ENCODE data around the gene UHMK1.
"Not testable (repeated sequence)": the region's sequence is repeated elsewhere in the genome, so short reads cannot be mapped to it uniquely, and the experiment has no call there.

UHMK1 gene

GRCh38 chr1:162497723-162498495 lies at the start of gene UHMK1:
Gene UHMK1 (plus strand): TSS chr1:162497818. CDS start chr1:162498001, 183 bp downstream.
- peak; percentile 88 for DNase-seq

GRCh38 chr1:162454361-162454760 lies 43.3 kb upstream of the UHMK1 start:
- not testable (repeated sequence) for DNase-seq

- DNase-seq, result no peak
These were observed 41.3 kb upstream of the UHMK1 start for GRCh38 chr1:162456323-162456722.

GRCh38 chr1:162458236-162458635 lies 39.4 kb upstream of the UHMK1 start:
- no peak for DNase-seq

GRCh38 chr1:162462425-162462824 lies 35.2 kb upstream of the UHMK1 start:
- not testable (repeated sequence) for DNase-seq

GRCh38 chr1:162463021-162463420 lies 34.6 kb upstream of the UHMK1 start:
- DNase-seq, result no peak

GRCh38 chr1:162466797-162467196 lies 30.8 kb upstream of the UHMK1 start:
- no peak for DNase-seq

GRCh38 chr1:162470216-162470615 lies 27.4 kb upstream of the UHMK1 start:
- no peak for DNase-seq

- no peak for DNase-seq
These were observed 26.2 kb upstream of the UHMK1 start for GRCh38 chr1:162471290-162471853.

- DNase-seq, result no peak
These were observed 22.5 kb upstream of the UHMK1 start for GRCh38 chr1:162475089-162475488.

GRCh38 chr1:162475539-162476185 lies 22.0 kb upstream of the UHMK1 start:
- no peak for DNase-seq

GRCh38 chr1:162476620-162477019 lies 21.0 kb upstream of the UHMK1 start:
- DNase-seq, result no peak

- DNase-seq, result no peak
These were observed 12.4 kb upstream of the UHMK1 start for GRCh38 chr1:162485236-162485635.

- no peak for DNase-seq
These were observed 10.4 kb upstream of the UHMK1 start for GRCh38 chr1:162487241-162487640.

- no peak for DNase-seq
These were observed 9.4 kb upstream of the UHMK1 start for GRCh38 chr1:162488219-162488618.

GRCh38 chr1:162495531-162496233 lies 1.9 kb upstream of the UHMK1 start:
- not testable (repeated sequence) for DNase-seq

- no peak for DNase-seq
These were observed 405 bp upstream of the UHMK1 start for GRCh38 chr1:162497104-162497722.

GRCh38 chr1:162498496-162498810 lies 835 bp downstream of the UHMK1 start:
- no peak for DNase-seq

GRCh38 chr1:162500805-162501204 lies 3.2 kb downstream of the UHMK1 start:
- DNase-seq, result no peak

GRCh38 chr1:162502077-162502476 lies 4.5 kb downstream of the UHMK1 start:
- DNase-seq, result no peak

GRCh38 chr1:162502928-162503327 lies 5.3 kb downstream of the UHMK1 start:
- no peak for DNase-seq

- no peak for DNase-seq
These were observed 29.7 kb downstream of the UHMK1 start for GRCh38 chr1:162527314-162527713.

GRCh38 chr1:162530307-162530987 lies 32.8 kb downstream of the UHMK1 start:
- DNase-seq, result no peak

All from COR-L47 (cell line).